CD4-positive, alpha-beta T cell treated with Interferon gamma for 1 hour (primary cell): ENCODE data around the gene MYO7B.
"Not testable (repeated sequence)": the region's sequence is repeated elsewhere in the genome, so short reads cannot be mapped to it uniquely, and the experiment has no call there.

ENCODE experiments used
- DNase-seq: peaks from one replicate; pipeline ENCODE4 v3.0.0-alpha.2; 2020

The MYO7B gene

GRCh38 chr2:127552846-127553245 lies 17.4 kb downstream of the MYO7B start:
- no peak for DNase-seq

- DNase-seq = no peak
These were observed 23.4 kb downstream of the MYO7B start for GRCh38 chr2:127558911-127559310.

- no peak for DNase-seq
These were observed 24.0 kb downstream of the MYO7B start for GRCh38 chr2:127559454-127559853.

GRCh38 chr2:127560201-127560930 lies 24.9 kb downstream of the MYO7B start:
- no peak for DNase-seq

- no peak for DNase-seq
These were observed 25.4 kb downstream of the MYO7B start for GRCh38 chr2:127560931-127561280.

- no peak for DNase-seq
These were observed 25.9 kb downstream of the MYO7B start for GRCh38 chr2:127561371-127561770.

- DNase-seq = no peak
These were observed 27.5 kb downstream of the MYO7B start for GRCh38 chr2:127562936-127563335.

GRCh38 chr2:127563458-127564428 lies 28.3 kb downstream of the MYO7B start:
- no peak for DNase-seq

GRCh38 chr2:127564429-127565260 lies 29.2 kb downstream of the MYO7B start:
- no peak for DNase-seq

GRCh38 chr2:127565261-127566138 lies 30.0 kb downstream of the MYO7B start:
- no peak for DNase-seq

GRCh38 chr2:127566139-127566417 lies 30.6 kb downstream of the MYO7B start:
- DNase-seq = no peak

- no peak for DNase-seq
These were observed 31.1 kb downstream of the MYO7B start for GRCh38 chr2:127566576-127566975.

GRCh38 chr2:127567351-127567854 lies 31.9 kb downstream of the MYO7B start:
- DNase-seq = no peak

GRCh38 chr2:127568128-127568527 lies 32.6 kb downstream of the MYO7B start:
- DNase-seq = no peak

- no peak for DNase-seq
These were observed 34.2 kb downstream of the MYO7B start for GRCh38 chr2:127569666-127570065.

- DNase-seq = no peak
These were observed 35.1 kb downstream of the MYO7B start for GRCh38 chr2:127570282-127571250.

- not testable (repeated sequence) for DNase-seq
These were observed 36.9 kb downstream of the MYO7B start for GRCh38 chr2:127572352-127572751.

GRCh38 chr2:127572841-127573240 lies 37.4 kb downstream of the MYO7B start:
- no peak for DNase-seq

GRCh38 chr2:127573298-127573697 lies 37.8 kb downstream of the MYO7B start:
- no peak for DNase-seq

- no peak for DNase-seq
These were observed 38.3 kb downstream of the MYO7B start for GRCh38 chr2:127573771-127574170.

- DNase-seq = no peak
These were observed 39.2 kb downstream of the MYO7B start for GRCh38 chr2:127574656-127575055.
